ENCODE measurements around the gene FAAP100.

DNA sequence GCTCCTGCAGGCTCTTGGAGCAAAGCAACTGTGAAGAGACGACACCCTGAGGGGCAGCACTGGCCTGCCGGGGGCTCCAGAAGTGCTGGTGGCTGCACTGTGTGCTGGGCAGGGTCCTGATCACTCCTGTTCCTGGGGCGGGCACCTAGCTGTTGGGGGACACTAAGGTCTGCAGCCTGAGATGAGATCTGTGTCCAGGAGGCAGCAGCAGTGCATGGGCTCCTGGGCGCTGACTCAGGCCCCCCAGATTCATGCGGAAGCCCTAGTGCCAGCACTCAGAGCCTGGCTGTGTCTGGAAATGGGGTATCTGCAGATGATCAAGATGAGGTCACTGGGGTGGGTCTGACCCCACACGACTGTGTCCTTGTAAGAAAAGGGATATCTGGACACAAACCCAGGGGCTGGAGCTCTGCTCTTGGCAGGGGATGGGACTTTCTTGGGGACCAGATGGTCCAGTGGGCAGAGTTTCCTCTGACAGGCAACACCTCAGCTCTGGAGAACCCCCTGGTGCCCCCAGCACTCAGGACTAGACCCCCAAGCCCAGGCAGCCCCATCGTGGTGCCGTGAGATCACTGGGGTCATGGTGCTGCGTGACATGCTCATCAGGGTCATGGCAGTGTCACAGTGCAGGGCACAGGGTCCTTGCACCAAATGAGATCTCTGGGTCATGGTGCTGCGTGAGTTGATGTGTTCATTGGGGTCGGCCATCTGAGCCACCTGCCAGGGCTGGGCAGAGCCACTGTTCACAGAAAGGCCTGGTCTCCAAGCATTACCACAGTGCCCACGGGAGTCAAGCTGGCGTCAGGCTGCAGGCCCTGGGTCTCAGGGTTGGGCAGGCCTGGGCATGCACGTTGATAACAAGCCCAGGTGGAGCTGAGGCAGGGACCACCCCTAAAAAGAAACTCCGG is 9.5 kb downstream of the FAAP100 start:
- TF ChIP-seq, protein P1, sequence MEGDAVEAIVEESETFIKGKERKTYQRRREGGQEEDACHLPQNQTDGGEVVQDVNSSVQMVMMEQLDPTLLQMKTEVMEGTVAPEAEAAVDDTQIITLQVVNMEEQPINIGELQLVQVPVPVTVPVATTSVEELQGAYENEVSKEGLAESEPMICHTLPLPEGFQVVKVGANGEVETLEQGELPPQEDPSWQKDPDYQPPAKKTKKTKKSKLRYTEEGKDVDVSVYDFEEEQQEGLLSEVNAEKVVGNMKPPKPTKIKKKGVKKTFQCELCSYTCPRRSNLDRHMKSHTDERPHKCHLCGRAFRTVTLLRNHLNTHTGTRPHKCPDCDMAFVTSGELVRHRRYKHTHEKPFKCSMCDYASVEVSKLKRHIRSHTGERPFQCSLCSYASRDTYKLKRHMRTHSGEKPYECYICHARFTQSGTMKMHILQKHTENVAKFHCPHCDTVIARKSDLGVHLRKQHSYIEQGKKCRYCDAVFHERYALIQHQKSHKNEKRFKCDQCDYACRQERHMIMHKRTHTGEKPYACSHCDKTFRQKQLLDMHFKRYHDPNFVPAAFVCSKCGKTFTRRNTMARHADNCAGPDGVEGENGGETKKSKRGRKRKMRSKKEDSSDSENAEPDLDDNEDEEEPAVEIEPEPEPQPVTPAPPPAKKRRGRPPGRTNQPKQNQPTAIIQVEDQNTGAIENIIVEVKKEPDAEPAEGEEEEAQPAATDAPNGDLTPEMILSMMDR (IDR thresholded peaks at IDR 0.05): no peak
- no peak for TF ChIP-seq POLR2AphosphoS5 (IDR thresholded peaks at IDR 0.05)
- TF ChIP-seq POLR2A (IDR thresholded peaks at IDR 0.05): no peak

All from upper lobe of left lung (tissue), 4 donors.